HG02678 (cell line): ENCODE results near the gene C1QTNF9.
"Not testable (repeated sequence)": the region's sequence is repeated elsewhere in the genome, so short reads cannot be mapped to it uniquely, and the experiment has no call there.

ENCODE experiments used
- ATAC-seq: cut with Tn5 transposase; IDR thresholded peaks from one replicate; pipeline ENCODE4 v1.9.1; 2021; ENCODE audit warnings: mild to moderate bottlenecking, moderate library complexity; ENCODE audit not compliant: unreplicated experiment

Gene C1QTNF9

GRCh38 chr13:24319641-24320040, 10.3 kb downstream of the C1QTNF9 start:
- not testable (repeated sequence) for ATAC-seq

- ATAC-seq = not testable (repeated sequence)
Measured at GRCh38 chr13:24321416-24321815, 12.0 kb downstream of the C1QTNF9 start.

DNA sequence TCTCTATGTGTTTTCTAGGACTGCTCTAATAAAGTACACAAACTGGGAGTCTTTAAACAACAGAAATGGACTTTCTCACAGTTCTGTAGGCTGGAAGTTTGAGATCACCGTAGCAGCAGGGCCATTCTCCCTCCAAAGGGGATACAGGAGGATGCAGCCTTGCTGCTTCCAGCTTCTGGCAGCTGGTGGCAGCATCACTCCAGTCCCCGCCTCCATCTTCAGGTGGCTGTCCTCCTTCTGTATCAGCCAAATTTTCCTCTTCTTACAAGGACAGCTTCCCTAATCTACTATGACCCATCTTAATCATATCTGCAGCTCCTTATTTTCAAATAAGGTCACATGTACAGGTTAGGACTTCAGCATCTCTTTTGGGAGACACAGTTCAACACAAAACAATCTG, 13.1 kb downstream of the C1QTNF9 start:
- not testable (repeated sequence) for ATAC-seq

DNA sequence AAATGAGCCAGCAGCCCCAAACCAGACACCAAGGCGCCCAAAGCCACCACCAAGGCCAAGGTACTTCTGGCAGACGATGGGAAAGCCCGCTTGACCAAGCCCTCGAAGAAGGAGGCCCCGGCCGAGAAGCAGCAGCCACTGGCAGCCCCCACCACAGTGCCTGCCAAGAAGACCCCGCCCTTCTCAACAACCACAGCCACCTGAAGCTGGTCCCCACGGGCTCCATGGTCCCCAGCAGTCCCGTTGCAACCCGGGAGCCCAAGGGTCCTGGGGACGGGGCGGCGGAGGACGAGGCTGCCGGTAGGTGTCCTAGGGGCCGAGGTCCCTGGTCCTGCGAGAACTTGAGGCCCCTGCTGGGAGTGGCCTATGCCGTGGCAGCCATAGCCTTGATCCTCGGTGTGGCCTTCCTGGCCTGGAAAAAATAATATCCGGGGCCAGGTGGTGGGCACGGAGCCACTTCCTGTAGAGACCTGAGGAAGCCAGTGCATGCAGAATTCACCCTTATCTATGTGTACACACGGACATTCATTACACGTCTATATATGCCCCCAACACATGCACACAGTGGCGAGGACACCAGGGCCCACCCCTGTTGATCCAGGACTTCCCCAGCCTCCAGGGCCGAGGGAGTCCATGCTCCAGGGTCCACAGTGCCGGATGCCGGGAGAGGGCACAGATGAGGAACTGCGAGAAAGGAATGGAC, 13.8 kb downstream of the C1QTNF9 start:
- ATAC-seq = no peak

- ATAC-seq = no peak
Measured at GRCh38 chr13:24323739-24324075, 14.3 kb downstream of the C1QTNF9 start.

- ATAC-seq = not testable (repeated sequence)
Measured at GRCh38 chr13:24327598-24327997, 18.2 kb downstream of the C1QTNF9 start.

- ATAC-seq = no peak
Measured at GRCh38 chr13:24328145-24328544, 18.8 kb downstream of the C1QTNF9 start.

DNA sequence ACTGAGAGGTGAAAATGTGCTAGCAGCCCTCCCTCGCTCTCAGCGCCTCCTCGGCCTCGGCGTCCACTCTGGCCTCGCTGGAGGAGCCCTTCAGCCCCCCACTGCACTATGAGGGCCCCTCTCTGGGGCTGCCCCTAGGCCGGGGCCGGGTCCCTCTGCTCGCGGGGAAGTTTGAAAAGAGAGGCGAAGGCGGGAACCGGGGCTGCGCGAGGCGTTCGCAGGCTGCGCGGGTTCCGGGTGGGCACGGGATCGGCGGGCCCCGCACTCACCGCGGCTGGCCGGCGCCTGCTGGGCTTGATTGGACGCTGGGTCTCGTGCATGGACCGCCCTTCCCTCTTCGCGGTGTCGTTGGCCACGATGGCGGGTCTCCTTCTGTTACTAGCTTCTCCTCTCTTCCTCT, 29.3 kb downstream of the C1QTNF9 start:
- no peak for ATAC-seq

DNA sequence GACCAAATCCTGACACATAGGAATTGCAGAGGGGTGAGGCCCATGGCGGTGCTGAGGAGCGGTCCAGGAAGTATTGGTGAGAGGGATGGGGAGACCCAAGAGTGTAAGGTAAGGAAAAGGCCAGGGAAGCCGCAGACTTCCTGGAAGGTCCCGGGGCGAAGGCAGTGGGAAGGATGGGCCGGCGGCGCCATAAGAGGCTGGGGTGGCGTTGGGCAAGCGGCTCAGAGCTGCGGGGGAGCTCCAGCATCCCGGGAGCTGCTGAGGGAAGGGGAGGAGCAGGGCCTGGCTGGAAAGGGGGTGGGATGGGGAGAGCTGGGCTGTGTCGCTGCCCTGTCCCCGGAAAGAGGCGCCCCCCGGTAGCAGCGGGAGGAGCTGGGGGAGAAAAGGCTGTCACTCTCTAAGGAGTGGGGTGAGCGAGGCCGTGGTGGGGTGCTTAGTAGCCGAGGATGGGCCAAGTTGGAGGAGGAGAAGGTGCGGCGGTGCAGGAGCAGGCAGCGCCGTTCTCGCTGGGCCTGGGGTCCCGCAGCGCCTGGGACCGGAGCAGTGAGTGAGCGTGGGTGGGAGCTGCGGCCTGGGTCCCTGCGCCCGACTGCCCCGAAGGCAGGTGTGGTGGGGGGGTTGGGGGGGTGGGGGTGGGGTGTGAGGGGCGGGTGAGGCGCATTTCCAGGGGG, 30.7 kb downstream of the C1QTNF9 start:
- no peak for ATAC-seq

- no peak for ATAC-seq
Measured at GRCh38 chr13:24340608-24340955, 31.2 kb downstream of the C1QTNF9 start.

- no peak for ATAC-seq
Measured at GRCh38 chr13:24341439-24341838, 32.1 kb downstream of the C1QTNF9 start.

GRCh38 chr13:24348385-24348784, 39.0 kb downstream of the C1QTNF9 start:
- ATAC-seq = no peak

DNA sequence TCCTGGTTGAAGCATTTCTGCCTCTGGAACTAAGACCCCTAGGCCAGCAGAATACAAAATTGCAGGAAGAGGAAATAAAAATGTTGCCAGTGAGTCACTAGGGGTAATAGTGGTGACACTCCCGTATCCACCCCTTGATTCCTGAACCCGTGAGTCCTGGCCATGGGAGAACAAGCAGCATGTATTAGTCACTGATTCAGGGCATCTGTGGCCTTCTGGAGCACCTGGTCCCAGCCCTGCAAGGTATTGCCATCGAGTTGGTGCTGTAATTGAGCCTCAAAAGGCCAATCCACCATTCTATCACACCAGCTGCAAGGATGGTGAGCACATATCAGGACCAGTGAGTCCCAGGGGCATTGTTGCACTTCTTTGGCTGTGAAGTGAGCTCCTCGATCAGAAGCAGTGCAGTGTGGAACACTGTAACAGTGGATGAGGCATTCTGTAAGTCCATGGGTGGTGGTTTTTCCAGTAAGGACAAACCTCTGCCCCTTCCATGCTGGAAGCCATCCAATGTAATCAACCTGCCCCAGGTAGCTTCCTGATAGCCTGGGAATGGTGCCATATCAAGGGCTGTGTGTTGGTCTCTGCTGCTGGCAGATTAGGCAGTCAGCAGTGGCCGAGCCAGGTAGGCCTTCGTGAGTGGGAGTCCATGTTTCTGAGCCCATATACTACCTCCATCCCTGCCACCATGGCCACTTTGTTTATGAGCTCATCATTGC, 39.6 kb downstream of the C1QTNF9 start:
- ATAC-seq = no peak

DNA sequence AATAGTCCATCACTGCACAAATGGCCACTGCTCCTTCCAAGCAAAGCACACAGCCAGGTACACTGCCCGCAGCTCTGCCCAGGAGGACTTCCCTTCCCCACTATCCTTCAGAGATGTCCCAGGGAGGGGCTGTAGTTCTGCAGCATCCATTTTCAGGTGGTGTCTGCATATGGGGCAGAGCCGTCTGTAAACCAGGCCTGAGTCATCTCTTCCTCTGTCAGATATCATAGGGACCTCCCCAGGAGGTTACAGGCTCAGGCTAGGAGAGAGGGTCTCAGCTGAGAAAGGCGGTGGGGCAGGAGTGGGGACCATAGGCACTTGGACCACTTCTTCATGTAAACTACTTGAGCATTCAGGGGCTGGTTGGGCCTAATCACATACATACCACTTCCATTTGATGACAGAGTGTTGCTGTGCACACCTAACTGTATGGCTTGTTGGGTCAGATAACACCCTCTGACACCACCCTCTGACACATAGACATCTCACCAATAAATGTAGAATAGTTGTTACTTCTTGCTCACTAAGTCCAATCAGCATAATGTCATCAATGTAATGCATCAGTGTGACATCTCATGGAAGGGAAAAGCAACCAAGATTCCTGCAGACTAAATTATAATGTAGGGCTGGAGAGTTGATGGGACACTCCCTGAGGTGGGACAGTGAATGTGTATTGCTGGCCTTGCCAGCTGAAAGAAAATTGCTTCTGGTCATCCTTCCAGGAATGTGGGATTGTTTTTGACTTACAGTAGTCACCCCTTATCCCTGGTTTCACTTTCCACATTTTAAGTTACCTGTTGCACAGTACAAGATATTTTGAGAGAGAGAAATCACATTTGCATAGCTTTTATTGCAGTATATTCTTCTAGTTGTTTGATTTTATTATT, 40.6 kb downstream of the C1QTNF9 start:
- ATAC-seq = not testable (repeated sequence)

GRCh38 chr13:24351423-24351822, 42.0 kb downstream of the C1QTNF9 start:
- ATAC-seq = no peak

DNA sequence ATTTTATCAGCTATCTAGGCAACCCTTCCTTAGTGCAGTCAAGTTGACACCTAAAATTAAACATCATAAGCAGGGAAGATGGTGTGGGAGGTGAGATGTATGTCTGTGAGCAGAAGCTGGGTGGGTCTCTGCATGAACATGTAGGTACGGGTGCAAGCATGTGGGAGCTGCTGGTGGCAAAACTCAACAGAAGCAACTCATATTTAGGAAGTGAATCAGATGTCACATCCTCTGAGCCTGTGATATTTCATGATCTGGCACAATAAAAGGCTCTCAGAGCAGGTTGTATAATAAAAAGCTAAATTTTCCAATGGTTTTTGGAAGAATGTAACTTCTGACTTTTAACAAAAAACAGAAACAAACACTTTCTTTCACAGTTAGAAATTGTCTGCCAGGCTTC, 44.4 kb downstream of the C1QTNF9 start:
- no peak for ATAC-seq

- ATAC-seq = no peak
Measured at GRCh38 chr13:24355103-24355502, 45.7 kb downstream of the C1QTNF9 start.

DNA sequence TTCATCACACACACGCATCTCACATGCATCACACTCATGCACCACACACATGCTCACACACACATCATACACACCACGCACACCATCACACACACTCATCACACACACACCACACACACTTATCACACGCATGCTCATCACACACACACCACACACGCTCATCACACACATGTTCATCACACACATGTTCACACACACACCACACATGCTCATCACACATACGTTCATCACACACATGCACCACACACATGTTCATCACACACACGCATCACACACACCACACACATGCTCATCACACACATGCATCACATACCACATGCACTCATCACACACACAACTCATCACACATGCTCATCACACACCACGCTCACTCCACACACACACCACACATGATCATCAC, 46.9 kb downstream of the C1QTNF9 start:
- no peak for ATAC-seq

- ATAC-seq = no peak
Measured at GRCh38 chr13:24356837-24357236, 47.5 kb downstream of the C1QTNF9 start.

GRCh38 chr13:24357756-24358155, 48.4 kb downstream of the C1QTNF9 start:
- no peak for ATAC-seq

DNA sequence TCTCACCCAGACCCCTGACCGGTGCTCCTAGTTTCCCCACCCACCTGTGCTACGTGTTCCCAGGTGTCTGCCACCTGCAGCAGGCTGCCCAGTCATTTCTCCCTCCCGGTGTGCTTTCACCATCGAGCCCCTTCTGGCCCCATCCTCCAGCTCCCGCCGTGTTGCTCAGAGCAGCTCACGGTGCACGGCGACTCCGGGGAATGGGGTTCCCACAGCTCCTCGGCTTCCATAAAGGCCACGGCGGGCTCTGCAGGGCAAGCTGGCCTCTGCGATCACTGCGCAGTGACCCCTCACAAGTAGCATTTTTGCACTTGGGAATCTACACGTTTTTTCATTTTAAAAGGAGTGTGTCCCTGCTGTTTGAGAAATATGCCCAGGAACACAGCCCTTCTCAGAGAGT, 49.5 kb downstream of the C1QTNF9 start:
- ATAC-seq = not testable (repeated sequence)
